ENCODE results near the gene GPC5. TPM values are rescaled to one million over a fixed set of nuclear protein-coding genes. Genes with fewer than 3 reads are reported as not detected.

Gene GPC5
- total RNA-seq, 4 donors from 2014 or later: 0.74 to 1.1 TPM; not detected in 2

- no peak for TF ChIP-seq CTCF (IDR thresholded peaks at IDR 0.05)
- ATAC-seq (ENCODE audit: low FRiP score): no peak
- DNase-seq (ENCODE audit: low spot score): no peak
Measured at GRCh38 chr13:92768602-92769001, 1370.2 kb downstream of the GPC5 start.

GRCh38 chr13:92769046-92769445, 1370.6 kb downstream of the GPC5 start:
- ATAC-seq (ENCODE audit: low FRiP score) (no peak), DNase-seq (ENCODE audit: low spot score) (no peak)
- TF ChIP-seq CTCF (IDR thresholded peaks at IDR 0.05): no peak

GRCh38 chr13:92775658-92776057, 1377.2 kb downstream of the GPC5 start:
- DNase-seq (ENCODE audit: low spot score) (no peak), ATAC-seq (ENCODE audit: low FRiP score) (no peak)
- no peak for TF ChIP-seq CTCF (IDR thresholded peaks at IDR 0.05)

- DNase-seq (ENCODE audit: low spot score) (no peak), ATAC-seq (ENCODE audit: low FRiP score) (no peak)
- TF ChIP-seq CTCF (IDR thresholded peaks at IDR 0.05): no peak
Measured at GRCh38 chr13:92781965-92782690, 1383.7 kb downstream of the GPC5 start.

- ATAC-seq (ENCODE audit: low FRiP score): no peak
- TF ChIP-seq CTCF (IDR thresholded peaks at IDR 0.05): no peak
- no peak for DNase-seq (ENCODE audit: low spot score)
Measured at GRCh38 chr13:92802776-92803175, 1404.4 kb downstream of the GPC5 start.

- TF ChIP-seq CTCF (IDR thresholded peaks at IDR 0.05): no peak
- no peak for ATAC-seq (ENCODE audit: low FRiP score)
- no peak for DNase-seq (ENCODE audit: low spot score)
Measured at GRCh38 chr13:92804346-92804745, 1405.9 kb downstream of the GPC5 start.

- ATAC-seq (ENCODE audit: low FRiP score) (no peak), DNase-seq (ENCODE audit: low spot score) (no peak)
- no peak for TF ChIP-seq CTCF (IDR thresholded peaks at IDR 0.05)
Measured at GRCh38 chr13:92804926-92805325, 1406.5 kb downstream of the GPC5 start.
